Trophoblast cell (in vitro differentiated cells and primary cell): ENCODE measurements around the gene TRPV5.

Experiments
- DNase-seq, 2 donors: peaks; one replicate each; pipeline ENCODE4 v3.0.0-alpha.2; 2016
- H2AFZ ChIP-seq: 2 replicates; pipeline ENCODE4 v1.6.1; 2013; ENCODE audit warnings: low read length, moderate library complexity, mild to moderate bottlenecking; ENCODE audit not compliant: insufficient read depth, poor library complexity
- H2AK5ac ChIP-seq: 2 replicates; pipeline ENCODE4 v1.6.1; 2013; ENCODE audit warnings: mild to moderate bottlenecking, low read length
- H2BK120ac ChIP-seq: 2 replicates; pipeline ENCODE4 v1.6.1; 2013; ENCODE audit warnings: low read length, mild to moderate bottlenecking, moderate library complexity; ENCODE audit not compliant: insufficient read depth, poor library complexity
- H2BK12ac ChIP-seq: 2 replicates; pipeline ENCODE4 v1.6.1; 2013; ENCODE audit warnings: mild to moderate bottlenecking, low read length, moderate library complexity
- H2BK5ac ChIP-seq: 2 replicates; pipeline ENCODE4 v1.6.1; 2013; ENCODE audit warnings: low read length, low read depth, moderate library complexity, mild to moderate bottlenecking; ENCODE audit not compliant: poor library complexity
- H3K14ac ChIP-seq: 2 replicates; pipeline ENCODE4 v1.6.1; 2013; ENCODE audit warnings: mild to moderate bottlenecking, low read length
- H3K18ac ChIP-seq: 2 replicates; pipeline ENCODE4 v1.6.1; 2013; ENCODE audit warnings: mild to moderate bottlenecking, low read length
- H3K23ac ChIP-seq: 2 replicates; pipeline ENCODE4 v1.6.1; 2013; ENCODE audit warnings: low read length
- H3K27ac ChIP-seq: 2 replicates; pipeline ENCODE4 v1.5.1; 2013; ENCODE audit warnings: low read depth, mild to moderate bottlenecking, inconsistent platforms, low read length, moderate library complexity
- H3K27me3 ChIP-seq: 2 replicates; pipeline ENCODE4 v1.6.1; 2013; ENCODE audit warnings: inconsistent platforms, mild to moderate bottlenecking, low read length, moderate library complexity; ENCODE audit not compliant: insufficient read depth
- H3K36me3 ChIP-seq, 2 experiments: 1 replicate in 1 of 2; 2 replicates in 1 of 2; pipeline ENCODE4 v1.6.1; 2013; ENCODE audit warnings: low read length in 2 of 2, mild to moderate bottlenecking in 2 of 2, moderate library complexity in 1 of 2; ENCODE audit not compliant: insufficient read depth in 2 of 2, control insufficient read depth in 1 of 2
- H3K4ac ChIP-seq: 2 replicates; pipeline ENCODE4 v1.6.1; 2013; ENCODE audit warnings: low read depth, mild to moderate bottlenecking, low read length, moderate library complexity
- H3K4me1 ChIP-seq, 2 experiments: 1 replicate in 1 of 2; 2 replicates in 1 of 2; pipeline ENCODE4 v1.6.1; 2013; ENCODE audit warnings: low read length in 2 of 2, mild to moderate bottlenecking in 2 of 2, moderate library complexity in 1 of 2; ENCODE audit not compliant: insufficient read depth in 2 of 2, control insufficient read depth in 1 of 2
- H3K4me2 ChIP-seq: 2 replicates; pipeline ENCODE4 v1.6.1; 2013; ENCODE audit warnings: inconsistent platforms, mild to moderate bottlenecking, low read length, moderate library complexity
- H3K4me3 ChIP-seq: 2 replicates; pipeline ENCODE4 v1.5.1; 2013; ENCODE audit warnings: mild to moderate bottlenecking, low read depth, low read length, inconsistent platforms
- H3K79me1 ChIP-seq: one replicate; pipeline ENCODE4 v1.6.1; 2013; ENCODE audit warnings: low read length
- H3K79me2 ChIP-seq: 2 replicates; pipeline ENCODE4 v1.6.1; 2013; ENCODE audit warnings: low read length, mild to moderate bottlenecking; ENCODE audit not compliant: control insufficient read depth, insufficient read depth, poor library complexity
- H3K9ac ChIP-seq: 2 replicates; pipeline ENCODE4 v1.6.1; 2013; ENCODE audit warnings: mild to moderate bottlenecking, low read length
- H3K9me3 ChIP-seq: 2 replicates; pipeline ENCODE4 v1.6.1; 2013; ENCODE audit warnings: low read depth, mild to moderate bottlenecking, control low read depth, inconsistent platforms, low read length; ENCODE audit not compliant: insufficient read depth
- H4K12ac ChIP-seq: 2 replicates; pipeline ENCODE4 v1.6.1; 2013; ENCODE audit warnings: low read depth, mild to moderate bottlenecking, low read length, moderate library complexity
- H4K8ac ChIP-seq: 2 replicates; pipeline ENCODE4 v1.6.1; 2013; ENCODE audit warnings: low read depth, mild to moderate bottlenecking, low read length, moderate library complexity
- H4K91ac ChIP-seq: one replicate; pipeline ENCODE4 v1.6.1; 2013; ENCODE audit warnings: low read depth, mild to moderate bottlenecking, low read length, moderate library complexity
- WGBS: extraction: QIAGEN DNeasy Blood & Tissue Kit; methylation state at CpG from one replicate; pipeline ENCODE4 v1.1.7; 2013; ENCODE audit warnings: missing lambda C conversion rate; ENCODE audit not compliant: insufficient read length, insufficient coverage; ENCODE audit errors: extremely low coverage; 5-methylcytosine and 5-hydroxymethylcytosine counted together

Gene TRPV5

GRCh38 chr7:142868188-142868985, 65.2 kb downstream of the TRPV5 start:
- Histone ChIP-seq H3K27ac (no peak overlapping the region), H3K79me2 (no peaks in the 10 kb centered on the region), H3K9ac (no peak overlapping the region), H4K91ac (no peak overlapping the region), H3K4me1 (no peaks in the 10 kb centered on the region), H3K23ac (no peak overlapping the region), H3K27me3 (no peaks in the 10 kb centered on the region), H3K79me1 (no peaks in the 10 kb centered on the region), H2BK12ac (no peak overlapping the region), H3K36me3 (peaks cover 39 to 48% of the 10 kb centered on the region in 2 experiments), H3K4me2 (no peak overlapping the region), H2BK120ac (no peak overlapping the region), H2AFZ (no peak overlapping the region), H2AK5ac (no peak overlapping the region), H3K4ac (no peak overlapping the region), H2BK5ac (no peak overlapping the region), H3K18ac (no peak overlapping the region), H4K8ac (no peak overlapping the region), H3K9me3 (no peaks in the 10 kb centered on the region), H4K12ac (no peak overlapping the region), H3K4me3 (no peak overlapping the region), H3K14ac (no peak overlapping the region)
- no peak for DNase-seq
- no CpG with 5 or more reads among the region's 31 CpGs for WGBS

- Histone ChIP-seq H4K8ac (no peak overlapping the region), H3K14ac (no peak overlapping the region), H3K9me3 (no peaks in the 10 kb centered on the region), H3K36me3 (peaks cover 44 to 52% of the 10 kb centered on the region in 2 experiments), H3K18ac (no peak overlapping the region), H4K12ac (no peak overlapping the region), H4K91ac (no peak overlapping the region), H2AFZ (no peak overlapping the region), H3K27me3 (no peaks in the 10 kb centered on the region), H3K9ac (no peak overlapping the region), H3K4ac (no peak overlapping the region), H3K4me2 (no peak overlapping the region), H3K4me3 (no peak overlapping the region), H3K79me2 (no peaks in the 10 kb centered on the region), H3K27ac (no peak overlapping the region), H2BK5ac (no peak overlapping the region), H3K79me1 (no peaks in the 10 kb centered on the region), H3K23ac (no peak overlapping the region), H2AK5ac (no peak overlapping the region), H3K4me1 (no peaks in the 10 kb centered on the region), H2BK12ac (no peak overlapping the region), H2BK120ac (no peak overlapping the region)
- no CpG with 5 or more reads among the region's 18 CpGs for WGBS
- no peak for DNase-seq
Measured at GRCh38 chr7:142867398-142868187, 66.0 kb downstream of the TRPV5 start.

GRCh38 chr7:142867097-142867378, 66.5 kb downstream of the TRPV5 start:
- Histone ChIP-seq H3K18ac (no peak overlapping the region), H3K27ac (no peak overlapping the region), H3K4me2 (no peak overlapping the region), H4K8ac (no peak overlapping the region), H3K79me1 (no peaks in the 10 kb centered on the region), H3K4me1 (no peaks in the 10 kb centered on the region), H4K12ac (no peak overlapping the region), H2AFZ (no peak overlapping the region), H3K4me3 (no peak overlapping the region), H3K27me3 (no peaks in the 10 kb centered on the region), H3K4ac (no peak overlapping the region), H3K9ac (no peak overlapping the region), H3K14ac (no peak overlapping the region), H2AK5ac (no peak overlapping the region), H2BK5ac (no peak overlapping the region), H2BK120ac (no peak overlapping the region), H3K36me3 (peaks cover 42 to 55% of the 10 kb centered on the region in 2 experiments), H3K79me2 (no peaks in the 10 kb centered on the region), H3K23ac (no peak overlapping the region), H4K91ac (no peak overlapping the region), H3K9me3 (no peaks in the 10 kb centered on the region), H2BK12ac (no peak overlapping the region)
- WGBS: no CpG with 5 or more reads among the region's 4 CpGs
- DNase-seq: no peak

GRCh38 chr7:142866361-142867096, 67.0 kb downstream of the TRPV5 start:
- Histone ChIP-seq H3K79me2 (no peaks in the 10 kb centered on the region), H2BK5ac (no peak overlapping the region), H2BK12ac (no peak overlapping the region), H3K27me3 (no peaks in the 10 kb centered on the region), H3K4ac (no peak overlapping the region), H2AFZ (no peak overlapping the region), H4K91ac (no peak overlapping the region), H3K27ac (no peak overlapping the region), H2BK120ac (no peak overlapping the region), H3K18ac (no peak overlapping the region), H3K4me1 (no peaks in the 10 kb centered on the region), H4K12ac (no peak overlapping the region), H3K14ac (no peak overlapping the region), H3K9me3 (no peaks in the 10 kb centered on the region), H4K8ac (no peak overlapping the region), H3K4me3 (no peak overlapping the region), H3K36me3 (peaks cover 42 to 55% of the 10 kb centered on the region in 2 experiments), H3K4me2 (no peak overlapping the region), H3K23ac (no peak overlapping the region), H3K79me1 (no peaks in the 10 kb centered on the region), H2AK5ac (no peak overlapping the region), H3K9ac (no peak overlapping the region)
- DNase-seq: peak; percentile 38 to 76
- no CpG with 5 or more reads among the region's 18 CpGs for WGBS
